Liver (tissue), 3 donors: ENCODE results near the gene PNPLA1.

Experiments
- CTCF ChIP-seq: fragments of 150-350 bp; IDR thresholded peaks from 2 replicates; pipeline ENCODE4 v1.5.1; 2017; ENCODE audit warnings: improper control_type of control experiment, low read depth, low read length; ENCODE audit not compliant: missing input control
- EGR1 ChIP-seq, 2 donors: IDR thresholded peaks; 2 replicates each; pipeline ENCODE4 v1.6.1; 2016 to 2018; ENCODE audit warnings: antibody characterized with exemption in 2 of 2, low read depth in 2 of 2
- REST ChIP-seq: IDR thresholded peaks from 2 replicates; pipeline ENCODE4 v1.6.1; 2016; ENCODE audit warnings: antibody characterized with exemption, mild to moderate bottlenecking
- YY1 ChIP-seq: IDR thresholded peaks from 2 replicates; pipeline ENCODE4 v1.6.1; 2016; ENCODE audit warnings: antibody characterized with exemption, mild to moderate bottlenecking
- donor health status: healthy.
- donor health status: healthy.

GRCh38 chr6:36224918-36225461 is 44.9 kb upstream of the PNPLA1 start:
- TF ChIP-seq CTCF, result no peak
- no peak for TF ChIP-seq EGR1 (IDR thresholded peaks at IDR 0.05; ENCODE audit: low read depth in 2 of 2)
- no peak for TF ChIP-seq YY1
- no peak for TF ChIP-seq REST
